Choroid plexus epithelial cell (primary cell): ENCODE measurements around the gene ITIH2.
A peak's percentile ranks its signal among the peaks of the same experiment; 100 is the strongest.
"Not testable (repeated sequence)": the region's sequence is repeated elsewhere in the genome, so short reads cannot be mapped to it uniquely, and the experiment has no call there.

Source experiments
- DNase-seq: peaks from one replicate; pipeline ENCODE4 v3.0.0-alpha.2; 2010; ENCODE audit warnings: low read depth
- H3K4me3 ChIP-seq: 2 replicates; pipeline ENCODE4 v1.5.1; 2011; ENCODE audit warnings: low read depth, mild to moderate bottlenecking, control low read depth, low read length, moderate library complexity
- CTCF ChIP-seq: conservative IDR thresholded peaks from 2 replicates; pipeline ENCODE4 v1.5.1; 2011; ENCODE audit warnings: low read depth, mild to moderate bottlenecking, control low read depth, inconsistent platforms, low read length, moderate library complexity

The ITIH2 gene

GRCh38 chr10:7718685-7719084 is 15.6 kb downstream of the ITIH2 start:
- no peak overlapping the region for H3K4me3 ChIP-seq
- DNase-seq: no peak
- no peak for TF ChIP-seq CTCF

GRCh38 chr10:7720478-7720877 is 17.4 kb downstream of the ITIH2 start:
- no peak for TF ChIP-seq CTCF
- DNase-seq: no peak

GRCh38 chr10:7722927-7723529 is 19.9 kb downstream of the ITIH2 start:
- no peak for DNase-seq
- no peak for TF ChIP-seq CTCF
- H3K4me3 ChIP-seq: no peak overlapping the region

More at GRCh38 chr10:7720478-7720877, 17.4 kb downstream of the ITIH2 start:
- H3K4me3 ChIP-seq: no peak overlapping the region

- no peak overlapping the region for H3K4me3 ChIP-seq
- no peak for TF ChIP-seq CTCF
Observed at GRCh38 chr10:7734821-7735220, 31.7 kb downstream of the ITIH2 start.

GRCh38 chr10:7738536-7739407 is 35.7 kb downstream of the ITIH2 start:
- no peak for DNase-seq
- TF ChIP-seq CTCF: no peak
- no peak overlapping the region for H3K4me3 ChIP-seq

More at GRCh38 chr10:7734821-7735220, 31.7 kb downstream of the ITIH2 start:
- DNase-seq: no peak

GRCh38 chr10:7744307-7744706 is 41.2 kb downstream of the ITIH2 start:
- no peak overlapping the region for H3K4me3 ChIP-seq
- TF ChIP-seq CTCF: no peak
- DNase-seq: no peak

- DNase-seq: peak; percentile 23
- not testable (repeated sequence) for H3K4me3 ChIP-seq
Observed at GRCh38 chr10:7748637-7749036, 45.5 kb downstream of the ITIH2 start.
